ENCODE measurements around the gene LAMA3. TPM values are rescaled to one million over a fixed set of nuclear protein-coding genes. Genes with fewer than 3 reads are reported as not detected.

Gene LAMA3
- total and polyA plus RNA-seq, 5 donors: 1.7 to 5.4 (median 4.2) TPM

- H3K4me3 ChIP-seq (ENCODE audit: low read length): no peak overlapping the region
- no peaks in the 10 kb centered on the region for H3K9me3 ChIP-seq (ENCODE audit: control insufficient read depth, low read length)
- 87% methylated on average over 8 of the region's 8 CpGs for WGBS
- intact Hi-C loops (cut with DNase I): no loop called here
- H3K27me3 ChIP-seq (ENCODE audit: control insufficient read depth, insufficient read depth): no peaks in the 10 kb centered on the region
- H3K4me1 ChIP-seq (ENCODE audit: control insufficient read depth, insufficient read depth, low read length): no peaks in the 10 kb centered on the region
- no peak overlapping the region for H3K27ac ChIP-seq (ENCODE audit: low read length)
- no peak for DNase-seq
- ATAC-seq: no peak
Observed at GRCh38 chr18:23966909-23967308, 277.7 kb downstream of the LAMA3 start.

- no peak for ATAC-seq
- WGBS: 82% methylated on average over 9 of the region's 9 CpGs
- intact Hi-C loops (cut with DNase I): no loop called here
Observed at GRCh38 chr18:23967321-23968089, 278.3 kb downstream of the LAMA3 start.

GRCh38 chr18:23968638-23969604 is 279.7 kb downstream of the LAMA3 start:
- WGBS: 97% methylated on average over 4 of the region's 4 CpGs
- intact Hi-C loops (cut with DNase I): no loop called here
- H3K4me1 ChIP-seq (ENCODE audit: control insufficient read depth, insufficient read depth, low read length): no peaks in the 10 kb centered on the region

More at GRCh38 chr18:23967321-23968089, 278.3 kb downstream of the LAMA3 start:
- DNase-seq: peak in 1 of 3 donors; percentile 37
- no peaks in the 10 kb centered on the region for H3K9me3 ChIP-seq (ENCODE audit: control insufficient read depth, low read length)
- no peaks in the 10 kb centered on the region for H3K4me1 ChIP-seq (ENCODE audit: control insufficient read depth, insufficient read depth, low read length)
- no peaks in the 10 kb centered on the region for H3K27me3 ChIP-seq (ENCODE audit: control insufficient read depth, insufficient read depth)
- no peak overlapping the region for H3K4me3 ChIP-seq (ENCODE audit: low read length)
- H3K27ac ChIP-seq (ENCODE audit: low read length): no peak overlapping the region

GRCh38 chr18:23969664-23970063 is 280.4 kb downstream of the LAMA3 start:
- Histone ChIP-seq H3K9me3 (ENCODE audit: control insufficient read depth, low read length) (no peaks in the 10 kb centered on the region), H3K27ac (ENCODE audit: low read length) (no peak overlapping the region), H3K27me3 (ENCODE audit: control insufficient read depth, insufficient read depth) (no peaks in the 10 kb centered on the region), H3K4me3 (ENCODE audit: low read length) (no peak overlapping the region), H3K4me1 (ENCODE audit: control insufficient read depth, insufficient read depth, low read length) (no peaks in the 10 kb centered on the region)
- WGBS: 92% methylated on average over 6 of the region's 6 CpGs
- DNase-seq (no peak), ATAC-seq (no peak)
- intact Hi-C loops (cut with DNase I): no loop called here

More at GRCh38 chr18:23968638-23969604, 279.7 kb downstream of the LAMA3 start:
- no peak for DNase-seq
- no peaks in the 10 kb centered on the region for H3K27me3 ChIP-seq (ENCODE audit: control insufficient read depth, insufficient read depth)
- H3K4me3 ChIP-seq (ENCODE audit: low read length): no peak overlapping the region
- no peak for ATAC-seq
- H3K9me3 ChIP-seq (ENCODE audit: control insufficient read depth, low read length): no peaks in the 10 kb centered on the region
- no peak overlapping the region for H3K27ac ChIP-seq (ENCODE audit: low read length)

GRCh38 chr18:23970161-23971096 is 281.2 kb downstream of the LAMA3 start:
- H3K4me1 ChIP-seq (ENCODE audit: control insufficient read depth, insufficient read depth, low read length): no peaks in the 10 kb centered on the region
- no peak overlapping the region for H3K27ac ChIP-seq (ENCODE audit: low read length)
- DNase-seq: no peak
- H3K4me3 ChIP-seq (ENCODE audit: low read length): no peak overlapping the region
- 72% methylated on average over 7 of the region's 7 CpGs for WGBS
- H3K9me3 ChIP-seq (ENCODE audit: control insufficient read depth, low read length): no peaks in the 10 kb centered on the region
- intact Hi-C loops (cut with DNase I): no loop called here
- no peak for ATAC-seq
- no peaks in the 10 kb centered on the region for H3K27me3 ChIP-seq (ENCODE audit: control insufficient read depth, insufficient read depth)

- DNase-seq (no peak), ATAC-seq (no peak)
- no peaks in the 10 kb centered on the region for H3K4me1 ChIP-seq (ENCODE audit: control insufficient read depth, insufficient read depth, low read length)
- intact Hi-C loops (cut with DNase I): no loop called here
- H3K27me3 ChIP-seq (ENCODE audit: control insufficient read depth, insufficient read depth): no peaks in the 10 kb centered on the region
- 85% methylated on average over 5 of the region's 5 CpGs for WGBS
- H3K4me3 ChIP-seq (ENCODE audit: low read length): no peak overlapping the region
- H3K27ac ChIP-seq (ENCODE audit: low read length): no peak overlapping the region
- no peaks in the 10 kb centered on the region for H3K9me3 ChIP-seq (ENCODE audit: control insufficient read depth, low read length)
Observed at GRCh38 chr18:23971097-23971440, 281.8 kb downstream of the LAMA3 start.

GRCh38 chr18:23971666-23972230 is 282.5 kb downstream of the LAMA3 start:
- WGBS: 86% methylated on average over 5 of the region's 5 CpGs
- Histone ChIP-seq H3K27me3 (ENCODE audit: control insufficient read depth, insufficient read depth) (no peaks in the 10 kb centered on the region), H3K4me1 (ENCODE audit: control insufficient read depth, insufficient read depth, low read length) (no peaks in the 10 kb centered on the region), H3K4me3 (ENCODE audit: low read length) (no peak overlapping the region), H3K27ac (ENCODE audit: low read length) (no peak overlapping the region), H3K9me3 (ENCODE audit: control insufficient read depth, low read length) (no peaks in the 10 kb centered on the region)
- intact Hi-C loops (cut with DNase I): no loop called here
- DNase-seq (no peak), ATAC-seq (no peak)

GRCh38 chr18:23972453-23972852 is 283.2 kb downstream of the LAMA3 start:
- ATAC-seq (no peak), DNase-seq (no peak)
- H3K4me1 ChIP-seq (ENCODE audit: control insufficient read depth, insufficient read depth, low read length): no peaks in the 10 kb centered on the region
- no peak overlapping the region for H3K27ac ChIP-seq (ENCODE audit: low read length)
- WGBS: 76% methylated on average over 6 of the region's 6 CpGs
- intact Hi-C loops (cut with DNase I): no loop called here
- no peak overlapping the region for H3K4me3 ChIP-seq (ENCODE audit: low read length)
- H3K27me3 ChIP-seq (ENCODE audit: control insufficient read depth, insufficient read depth): no peaks in the 10 kb centered on the region
- no peaks in the 10 kb centered on the region for H3K9me3 ChIP-seq (ENCODE audit: control insufficient read depth, low read length)

- Histone ChIP-seq H3K27ac (ENCODE audit: low read length) (no peak overlapping the region), H3K4me1 (ENCODE audit: control insufficient read depth, insufficient read depth, low read length) (peaks cover 2% of the 10 kb centered on the region), H3K4me3 (ENCODE audit: low read length) (no peak overlapping the region), H3K27me3 (ENCODE audit: control insufficient read depth, insufficient read depth) (no peaks in the 10 kb centered on the region), H3K9me3 (ENCODE audit: control insufficient read depth, low read length) (no peaks in the 10 kb centered on the region)
- ATAC-seq (no peak), DNase-seq (no peak)
- intact Hi-C loops (cut with DNase I): no loop called here
- 97% methylated on average over 7 of the region's 7 CpGs for WGBS
Observed at GRCh38 chr18:23977103-23977502, 287.9 kb downstream of the LAMA3 start.

- Histone ChIP-seq H3K27me3 (ENCODE audit: control insufficient read depth, insufficient read depth) (no peaks in the 10 kb centered on the region), H3K4me1 (ENCODE audit: control insufficient read depth, insufficient read depth, low read length) (peaks cover 2% of the 10 kb centered on the region), H3K27ac (ENCODE audit: low read length) (no peak overlapping the region), H3K4me3 (ENCODE audit: low read length) (no peak overlapping the region), H3K9me3 (ENCODE audit: control insufficient read depth, low read length) (no peaks in the 10 kb centered on the region)
- DNase-seq: no peak
- intact Hi-C loops (cut with DNase I): no loop called here
- WGBS: 66% methylated on average over 1 of the region's 1 CpG
- ATAC-seq: peak; percentile 48 to 76
Observed at GRCh38 chr18:23977719-23978483, 288.6 kb downstream of the LAMA3 start.

All from right cardiac atrium (tissue), 5 donors.